HG03064 (cell line): ENCODE measurements around the gene ZNF804A.

Experiments used
- ATAC-seq: cut with Tn5 transposase; IDR thresholded peaks from one replicate; pipeline ENCODE4 v1.9.1; 2021; ENCODE audit warnings: low read depth; ENCODE audit not compliant: unreplicated experiment

The ZNF804A gene

DNA sequence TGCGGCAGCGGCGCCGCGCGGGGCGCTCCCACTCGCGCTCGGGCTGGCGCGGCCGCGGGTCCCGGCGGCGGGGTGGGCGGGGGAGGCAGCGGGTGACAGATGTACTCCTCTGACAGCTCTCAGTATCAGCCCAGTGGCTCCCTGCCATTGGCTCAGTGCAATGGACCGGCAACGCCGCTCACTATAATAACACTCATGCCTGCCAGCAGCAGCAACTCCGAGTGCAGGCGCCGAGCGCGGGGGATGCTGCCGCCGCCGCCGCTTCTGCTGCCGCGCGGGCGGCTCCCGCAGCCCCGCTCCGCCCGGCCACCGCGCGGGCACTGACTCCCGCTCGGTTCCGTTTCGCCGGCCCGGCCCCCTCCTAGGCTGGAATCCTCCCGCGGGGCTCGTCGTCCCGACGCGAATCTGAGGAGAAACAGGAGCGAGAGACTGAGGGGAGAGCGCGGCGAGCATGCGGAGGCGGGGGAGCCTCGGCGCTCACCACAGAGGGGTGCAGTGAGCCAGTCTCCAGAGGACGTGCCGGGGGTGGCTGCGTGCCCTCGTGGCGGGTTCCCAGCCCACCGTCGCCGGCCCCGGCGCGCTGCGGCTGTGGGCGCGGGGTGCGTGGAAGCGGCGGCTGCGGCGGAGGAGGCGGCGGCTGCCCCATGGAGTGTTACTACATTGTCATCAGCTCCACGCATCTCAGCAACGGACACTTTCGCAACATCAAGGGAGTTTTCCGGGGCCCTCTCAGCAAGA, at the start of gene ZNF804A:
Gene ZNF804A, plus strand, starts transcription at position 214 of the 738 bp plus-strand sequence. Its CDS starts 431 bp downstream, at position 645.
- ATAC-seq: peak; percentile 77

DNA sequence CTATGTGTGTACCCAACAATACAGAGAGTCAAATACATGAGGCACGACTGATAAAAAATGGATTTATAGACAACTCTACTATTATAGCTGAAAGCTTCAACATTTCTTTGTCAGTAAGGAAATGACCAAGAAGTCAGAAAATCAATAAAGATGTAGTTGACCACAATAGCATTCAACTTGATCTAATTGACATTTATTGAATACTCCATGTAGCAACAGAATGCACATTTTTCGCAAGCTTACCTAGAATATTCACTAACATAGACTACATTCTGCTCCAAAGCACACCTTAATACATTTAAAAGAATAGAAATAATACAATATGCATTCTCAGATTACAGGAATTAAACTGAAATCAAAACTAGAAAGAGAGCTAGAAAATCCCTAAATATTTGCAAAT, 49.2 kb upstream of the ZNF804A start:
- ATAC-seq: no peak

DNA sequence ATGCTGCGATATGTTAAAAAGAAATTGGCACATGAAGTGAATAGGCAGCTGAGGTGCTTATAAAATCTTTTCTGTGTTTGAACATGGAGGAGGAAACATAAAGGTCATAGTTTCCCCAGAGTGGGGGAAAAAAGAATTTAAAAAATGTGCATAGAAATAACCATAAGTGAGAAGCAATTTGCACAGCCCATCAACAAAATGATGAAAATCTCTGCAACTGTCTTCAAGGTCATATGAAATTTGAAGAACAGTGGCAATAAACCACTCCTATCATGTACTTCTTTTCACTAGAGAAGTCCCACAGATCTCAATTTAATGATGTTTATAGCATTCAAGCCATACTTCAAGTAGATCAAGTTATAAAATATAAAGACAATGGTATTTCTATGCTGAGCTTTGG, 46.7 kb upstream of the ZNF804A start:
- no peak for ATAC-seq

GRCh38 chr2:184554736-184555135, 43.6 kb upstream of the ZNF804A start:
- ATAC-seq: no peak

DNA sequence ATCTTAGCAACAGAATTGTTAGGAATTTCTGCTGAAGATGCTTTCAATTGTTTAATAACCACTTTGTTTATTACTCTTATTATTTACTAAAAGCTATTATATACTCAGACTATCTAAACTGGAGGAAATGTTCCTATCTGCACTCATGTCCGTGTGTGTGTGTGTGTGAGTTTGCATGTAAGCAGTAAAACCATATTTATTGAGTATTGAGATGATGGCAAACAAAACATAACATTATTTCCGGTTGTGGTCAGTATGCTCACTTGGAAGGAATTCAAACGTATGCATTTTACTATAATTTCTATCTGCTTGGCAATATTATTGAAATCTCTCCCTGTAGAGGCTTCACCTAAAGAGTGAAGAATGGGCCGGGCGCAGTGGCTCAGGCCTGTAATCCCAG, 43.0 kb upstream of the ZNF804A start:
- ATAC-seq: no peak

GRCh38 chr2:184556639-184557038, 41.7 kb upstream of the ZNF804A start:
- no peak for ATAC-seq

DNA sequence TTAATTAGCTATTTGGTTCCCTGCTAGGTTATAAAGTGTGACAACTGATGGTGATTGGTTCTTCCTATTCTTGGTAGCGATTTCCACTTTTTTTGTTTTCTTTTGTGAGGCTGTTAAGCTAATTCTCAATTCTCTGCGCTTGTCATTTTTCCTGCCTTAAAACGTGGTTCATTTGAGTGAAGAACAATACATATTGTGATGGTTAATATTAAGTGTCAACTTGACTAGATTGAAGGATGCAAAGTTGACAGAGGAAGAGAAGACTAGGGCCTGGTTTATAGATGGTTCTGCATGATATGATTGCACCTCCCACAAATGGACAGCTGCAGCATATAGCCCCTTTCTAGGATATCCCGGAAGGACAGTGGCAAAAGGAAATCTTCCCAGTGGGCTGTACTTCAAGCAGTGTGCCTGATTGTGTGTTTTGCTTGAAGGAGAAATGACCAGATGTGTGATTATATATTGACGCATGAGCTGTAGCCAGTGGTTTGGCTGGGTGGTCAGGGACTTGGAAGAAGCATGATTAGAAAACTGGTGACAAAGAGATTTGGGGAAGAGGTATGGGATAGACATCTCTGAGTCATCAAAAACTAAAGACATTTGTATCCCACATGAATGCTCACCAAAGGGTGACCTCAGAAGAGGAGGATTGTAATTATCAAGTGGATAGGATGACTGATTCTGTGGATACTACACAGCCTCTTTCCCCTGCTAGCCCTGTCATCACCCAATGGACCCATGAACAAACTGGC, 39.4 kb upstream of the ZNF804A start:
- ATAC-seq: no peak

DNA sequence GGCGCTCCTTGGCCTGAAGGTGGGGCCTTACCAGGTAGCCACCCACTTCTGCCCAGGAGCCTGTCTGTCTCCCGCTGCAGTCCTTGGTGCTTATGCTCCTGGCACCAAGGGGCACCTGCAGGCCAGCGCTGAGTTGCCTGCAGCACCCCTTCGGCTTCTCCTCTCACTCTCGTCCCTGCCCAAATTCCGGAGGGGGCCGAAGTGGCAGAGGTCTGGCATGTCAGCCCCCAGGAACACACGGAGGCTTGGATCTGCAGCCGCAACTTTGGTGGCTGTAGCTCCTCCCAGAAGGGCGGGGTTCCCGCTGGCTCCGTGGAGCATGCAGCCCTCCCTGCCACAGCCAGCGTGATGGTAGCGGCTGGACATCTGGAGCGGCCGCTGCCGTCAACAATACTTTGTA, 37.7 kb upstream of the ZNF804A start:
- ATAC-seq: no peak

DNA sequence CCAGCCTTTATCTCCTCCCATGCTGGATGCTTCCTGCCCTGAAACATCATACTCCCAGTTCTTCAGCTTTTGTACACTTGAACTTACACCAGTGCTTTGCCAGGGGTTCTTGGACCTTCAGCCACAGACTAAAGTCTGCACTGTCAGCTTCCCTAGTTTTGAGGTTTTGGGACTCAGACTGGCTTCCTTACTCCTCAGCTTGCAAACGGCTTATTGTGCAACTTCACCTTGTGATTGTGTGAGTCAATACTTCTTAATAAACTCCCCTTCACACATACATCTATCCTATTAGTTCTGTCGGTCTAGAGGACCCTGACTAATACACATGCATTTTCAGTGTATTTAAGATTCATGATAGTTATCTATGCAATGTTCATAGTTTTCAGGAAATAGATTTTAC, 35.8 kb upstream of the ZNF804A start:
- no peak for ATAC-seq

GRCh38 chr2:184564092-184564491, 34.2 kb upstream of the ZNF804A start:
- ATAC-seq: no peak

- no peak for ATAC-seq
Measured at GRCh38 chr2:184566716-184567115, 31.6 kb upstream of the ZNF804A start.

DNA sequence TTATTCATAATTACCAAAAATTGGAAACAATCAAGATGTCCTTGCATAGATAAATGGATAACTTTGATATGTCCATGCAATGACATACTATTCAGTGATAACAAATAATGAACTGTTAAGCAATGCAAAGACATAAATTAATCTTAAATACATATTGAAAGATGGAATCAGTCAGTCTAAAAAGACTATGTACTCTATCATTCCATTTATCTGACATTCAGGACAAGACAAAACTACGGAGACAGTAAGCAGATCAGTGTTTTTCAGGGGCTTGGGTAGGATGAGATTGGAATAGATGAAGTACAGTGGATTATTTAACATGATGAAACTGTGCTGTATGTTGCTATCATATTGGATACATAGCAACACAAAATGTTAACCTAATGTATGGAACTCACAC, 21.3 kb upstream of the ZNF804A start:
- no peak for ATAC-seq

- ATAC-seq: no peak
Measured at GRCh38 chr2:184577743-184578142, 20.6 kb upstream of the ZNF804A start.

- no peak for ATAC-seq
Measured at GRCh38 chr2:184579226-184579625, 19.1 kb upstream of the ZNF804A start.

GRCh38 chr2:184581391-184581790, 16.9 kb upstream of the ZNF804A start:
- no peak for ATAC-seq

DNA sequence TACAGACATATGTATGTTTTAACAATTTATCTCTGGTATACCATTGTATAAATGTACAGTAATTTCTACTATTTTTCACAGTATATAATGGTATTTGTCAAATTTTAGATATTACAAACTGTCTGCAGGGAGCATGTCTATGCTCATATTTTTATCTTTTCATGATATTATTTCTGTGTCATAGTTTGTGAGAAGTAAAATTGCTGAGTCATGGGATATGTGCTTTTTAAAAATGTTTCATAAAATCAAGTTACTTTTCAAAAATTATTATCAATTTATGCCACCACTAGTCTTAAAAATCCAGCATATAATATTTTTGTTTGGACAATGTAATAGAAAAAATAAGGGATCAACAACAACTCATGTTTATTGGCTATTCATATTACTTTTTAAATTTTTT, 9.1 kb upstream of the ZNF804A start:
- ATAC-seq: no peak

- no peak for ATAC-seq
Measured at GRCh38 chr2:184596819-184597411, 1.4 kb upstream of the ZNF804A start.

DNA sequence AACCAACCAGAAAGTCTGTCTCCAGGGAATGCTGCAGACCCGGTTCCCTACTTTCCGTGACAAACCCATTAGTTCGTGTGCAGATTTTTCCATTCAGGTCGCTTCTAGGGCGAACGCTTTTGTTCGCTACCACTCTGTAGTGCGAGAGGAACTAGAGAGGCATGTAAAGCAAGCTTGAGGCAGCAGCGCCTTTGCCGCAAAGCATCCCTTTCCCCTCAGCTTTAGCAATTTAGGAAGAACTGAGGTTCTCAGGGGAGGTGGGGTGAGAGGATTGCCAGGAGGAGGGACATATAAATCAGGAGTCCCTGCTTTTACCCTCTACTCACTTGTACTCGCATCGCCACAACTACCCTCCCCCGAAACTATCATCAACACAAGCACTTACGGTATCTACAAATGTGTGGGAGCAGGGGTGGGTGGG, 748 bp upstream of the ZNF804A start:
- no peak for ATAC-seq

DNA sequence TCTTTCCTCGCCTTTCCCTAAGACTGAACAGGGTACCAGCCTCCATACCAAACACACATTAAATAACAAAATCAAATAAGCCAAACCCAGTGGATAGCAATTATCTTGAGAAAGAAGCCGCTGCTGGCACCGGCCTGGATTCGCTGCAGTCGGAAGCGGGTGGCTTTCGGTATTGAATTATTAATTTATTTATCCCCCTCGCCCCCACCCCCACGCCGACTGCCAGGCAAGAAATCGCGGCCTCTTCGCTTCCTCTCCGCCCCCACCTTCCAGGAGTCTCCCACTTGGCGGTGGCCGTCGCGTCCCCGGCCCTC, 370 bp upstream of the ZNF804A start:
- ATAC-seq: no peak

DNA sequence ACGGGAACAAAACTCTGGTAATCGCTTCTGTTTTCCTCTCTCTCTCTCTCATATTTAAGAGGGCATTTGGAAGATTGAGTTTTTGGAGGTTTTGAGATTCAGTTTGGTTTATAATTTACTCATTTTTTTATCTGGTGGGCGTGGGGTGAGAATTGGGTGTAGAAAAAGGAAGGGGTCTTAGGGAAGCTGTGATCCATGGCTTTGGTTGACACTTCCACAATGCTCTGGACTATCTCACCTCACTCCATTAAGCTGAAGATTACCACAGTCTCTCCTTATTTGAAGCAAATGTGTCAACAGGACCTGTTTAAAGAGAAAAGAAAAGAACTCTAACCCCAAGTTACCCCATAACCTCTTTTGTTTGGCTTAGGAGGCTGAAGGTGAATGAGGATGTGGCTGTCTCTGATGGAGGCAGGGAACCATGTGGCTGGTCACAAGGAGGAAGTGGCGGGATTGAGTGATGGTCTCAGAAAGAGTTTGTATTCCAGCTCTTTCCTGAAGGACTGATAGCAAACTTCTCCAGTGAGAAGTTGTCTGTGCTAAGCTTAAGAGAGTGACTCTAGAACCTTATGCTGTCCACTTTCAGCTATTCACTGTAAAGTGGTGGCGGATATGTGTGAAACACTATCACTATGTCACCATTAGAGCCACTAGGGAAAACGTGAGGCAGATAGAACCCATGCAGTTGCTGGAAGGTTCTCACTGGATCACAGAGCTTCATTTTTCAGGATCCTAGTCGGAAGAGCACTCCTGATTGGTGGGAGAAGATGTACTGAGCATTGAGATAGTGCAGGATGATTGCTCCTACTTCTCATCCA, 934 bp downstream of the ZNF804A start:
- no peak for ATAC-seq

GRCh38 chr2:184599872-184600222, 1.5 kb downstream of the ZNF804A start:
- no peak for ATAC-seq
